ENCODE data around the gene TTC34. TPM values are rescaled to one million over a fixed set of nuclear protein-coding genes. Genes with fewer than 3 reads are reported as not detected.

The TTC34 gene
- polyA plus RNA-seq, 1 of the 3 experiments (the other 2 are of a cell fraction), result 0.16 TPM

GRCh38 chr1:2821373-2821955 is 20.0 kb upstream of the TTC34 start:
- H2AFZ ChIP-seq (ENCODE audit: low read depth), result no peak overlapping the region

More at GRCh38 chr1:2821373-2821955, 20.0 kb upstream of the TTC34 start:
- ChIA-PET POLR2A (no interaction called here), CTCF (interaction anchor here (0.6 to 4.1 kb wide), 10 partner anchors 9 to 603 kb away, joined by 3 to 17 read pairs (median 4); no protein-coding TSS in a partner anchor)
- WGBS (ENCODE audit: low lambda C conversion rate), result 0% methylated on average over 1 of the region's 17 CpGs
- Histone ChIP-seq H3K9me3 (no peaks in the 10 kb centered on the region), H3K4me3 (ENCODE audit: low read depth in 2 of 2, low read length in 1 of 2) (no peak overlapping the region), H3K4me2 (no peak overlapping the region), H3K79me2 (ENCODE audit: insufficient read depth) (no peaks in the 10 kb centered on the region), H3K4me1 (ENCODE audit: control insufficient read depth in 1 of 2, insufficient read depth in 2 of 2, low read depth in 1 of 2, low read length in 1 of 2) (no peaks in the 10 kb centered on the region), H3K27ac (ENCODE audit: low read depth in 2 of 2, low read length in 1 of 2) (no peak overlapping the region), H3F3A (replicated peaks; ENCODE audit: insufficient read depth) (no peaks in the 10 kb centered on the region), H3K9me2 (no peaks in the 10 kb centered on the region), H4K20me1 (ENCODE audit: insufficient read depth) (no peaks in the 10 kb centered on the region), H3K9ac (no peak overlapping the region), H3K27me3 (ENCODE audit: insufficient read depth) (no peaks in the 10 kb centered on the region; the same call in 1 of the 2 replicates), H3K36me3 (replicated peaks in 1 of 2; ENCODE audit: control insufficient read depth in 1 of 2, insufficient read depth in 2 of 2, low read length in 1 of 2) (no peaks in the 10 kb centered on the region)
- no peak for DNase-seq
- TF ChIP-seq SMC3 (IDR thresholded peaks at IDR 0.05; ENCODE audit: low read depth, low read length) (no peak), GABPA (IDR thresholded peaks at IDR 0.05; ENCODE audit: low read depth) (no peak), POLR2AphosphoS5 (IDR thresholded peaks at IDR 0.05; ENCODE audit: low read depth, low read length) (no peak), REST (IDR thresholded peaks at IDR 0.05; ENCODE audit: low read depth, low read length) (no peak), EP300 (IDR thresholded peaks at IDR 0.05; ENCODE audit: borderline replicate concordance in 1 of 2, low read depth in 1 of 2, low read length in 1 of 2) (no peak), EZH2phosphoT487 (IDR thresholded peaks at IDR 0.05; ENCODE audit: borderline replicate concordance, low read depth) (no peak), YY1 (IDR thresholded peaks at IDR 0.05; ENCODE audit: low read depth) (no peak), NRF1 (IDR thresholded peaks at IDR 0.05; ENCODE audit: low read depth, low read length) (no peak), TEAD4 (IDR thresholded peaks at IDR 0.05; ENCODE audit: borderline replicate concordance, insufficient read depth) (no peak), CTCF (IDR thresholded peaks at IDR 0.05) (no peak), MEF2A (IDR thresholded peaks at IDR 0.05; ENCODE audit: borderline replicate concordance, low read depth) (no peak), CHD2 (IDR thresholded peaks at IDR 0.05; ENCODE audit: low read length, partially characterized antibody) (no peak), RCOR1 (IDR thresholded peaks at IDR 0.05; ENCODE audit: low read length) (no peak), FOXJ3 (CRISPR knock-in tag; IDR thresholded peaks at IDR 0.05) (no peak), TAF1 (IDR thresholded peaks at IDR 0.05; ENCODE audit: borderline replicate concordance, low read depth, low read length) (no peak)
- TF ChIP-seq, protein P1, sequence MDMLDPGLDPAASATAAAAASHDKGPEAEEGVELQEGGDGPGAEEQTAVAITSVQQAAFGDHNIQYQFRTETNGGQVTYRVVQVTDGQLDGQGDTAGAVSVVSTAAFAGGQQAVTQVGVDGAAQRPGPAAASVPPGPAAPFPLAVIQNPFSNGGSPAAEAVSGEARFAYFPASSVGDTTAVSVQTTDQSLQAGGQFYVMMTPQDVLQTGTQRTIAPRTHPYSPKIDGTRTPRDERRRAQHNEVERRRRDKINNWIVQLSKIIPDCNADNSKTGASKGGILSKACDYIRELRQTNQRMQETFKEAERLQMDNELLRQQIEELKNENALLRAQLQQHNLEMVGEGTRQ (IDR thresholded peaks at IDR 0.05; ENCODE audit: borderline replicate concordance, low read depth, low read length), result no peak
- TF ChIP-seq, protein P2, sequence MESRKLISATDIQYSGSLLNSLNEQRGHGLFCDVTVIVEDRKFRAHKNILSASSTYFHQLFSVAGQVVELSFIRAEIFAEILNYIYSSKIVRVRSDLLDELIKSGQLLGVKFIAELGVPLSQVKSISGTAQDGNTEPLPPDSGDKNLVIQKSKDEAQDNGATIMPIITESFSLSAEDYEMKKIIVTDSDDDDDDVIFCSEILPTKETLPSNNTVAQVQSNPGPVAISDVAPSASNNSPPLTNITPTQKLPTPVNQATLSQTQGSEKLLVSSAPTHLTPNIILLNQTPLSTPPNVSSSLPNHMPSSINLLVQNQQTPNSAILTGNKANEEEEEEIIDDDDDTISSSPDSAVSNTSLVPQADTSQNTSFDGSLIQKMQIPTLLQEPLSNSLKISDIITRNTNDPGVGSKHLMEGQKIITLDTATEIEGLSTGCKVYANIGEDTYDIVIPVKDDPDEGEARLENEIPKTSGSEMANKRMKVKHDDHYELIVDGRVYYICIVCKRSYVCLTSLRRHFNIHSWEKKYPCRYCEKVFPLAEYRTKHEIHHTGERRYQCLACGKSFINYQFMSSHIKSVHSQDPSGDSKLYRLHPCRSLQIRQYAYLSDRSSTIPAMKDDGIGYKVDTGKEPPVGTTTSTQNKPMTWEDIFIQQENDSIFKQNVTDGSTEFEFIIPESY (IDR thresholded peaks at IDR 0.05; ENCODE audit: borderline replicate concordance, low read depth), result no peak
- TF ChIP-seq, protein P3, sequence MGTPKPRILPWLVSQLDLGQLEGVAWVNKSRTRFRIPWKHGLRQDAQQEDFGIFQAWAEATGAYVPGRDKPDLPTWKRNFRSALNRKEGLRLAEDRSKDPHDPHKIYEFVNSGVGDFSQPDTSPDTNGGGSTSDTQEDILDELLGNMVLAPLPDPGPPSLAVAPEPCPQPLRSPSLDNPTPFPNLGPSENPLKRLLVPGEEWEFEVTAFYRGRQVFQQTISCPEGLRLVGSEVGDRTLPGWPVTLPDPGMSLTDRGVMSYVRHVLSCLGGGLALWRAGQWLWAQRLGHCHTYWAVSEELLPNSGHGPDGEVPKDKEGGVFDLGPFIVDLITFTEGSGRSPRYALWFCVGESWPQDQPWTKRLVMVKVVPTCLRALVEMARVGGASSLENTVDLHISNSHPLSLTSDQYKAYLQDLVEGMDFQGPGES (IDR thresholded peaks at IDR 0.05; ENCODE audit: low read depth, low read length), result no peak
- TF ChIP-seq, protein P4, sequence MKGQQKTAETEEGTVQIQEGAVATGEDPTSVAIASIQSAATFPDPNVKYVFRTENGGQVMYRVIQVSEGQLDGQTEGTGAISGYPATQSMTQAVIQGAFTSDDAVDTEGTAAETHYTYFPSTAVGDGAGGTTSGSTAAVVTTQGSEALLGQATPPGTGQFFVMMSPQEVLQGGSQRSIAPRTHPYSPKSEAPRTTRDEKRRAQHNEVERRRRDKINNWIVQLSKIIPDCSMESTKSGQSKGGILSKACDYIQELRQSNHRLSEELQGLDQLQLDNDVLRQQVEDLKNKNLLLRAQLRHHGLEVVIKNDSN (IDR thresholded peaks at IDR 0.05; ENCODE audit: borderline replicate concordance, low read depth), result no peak
